ENCODE data around the gene SLC44A5.

DNA sequence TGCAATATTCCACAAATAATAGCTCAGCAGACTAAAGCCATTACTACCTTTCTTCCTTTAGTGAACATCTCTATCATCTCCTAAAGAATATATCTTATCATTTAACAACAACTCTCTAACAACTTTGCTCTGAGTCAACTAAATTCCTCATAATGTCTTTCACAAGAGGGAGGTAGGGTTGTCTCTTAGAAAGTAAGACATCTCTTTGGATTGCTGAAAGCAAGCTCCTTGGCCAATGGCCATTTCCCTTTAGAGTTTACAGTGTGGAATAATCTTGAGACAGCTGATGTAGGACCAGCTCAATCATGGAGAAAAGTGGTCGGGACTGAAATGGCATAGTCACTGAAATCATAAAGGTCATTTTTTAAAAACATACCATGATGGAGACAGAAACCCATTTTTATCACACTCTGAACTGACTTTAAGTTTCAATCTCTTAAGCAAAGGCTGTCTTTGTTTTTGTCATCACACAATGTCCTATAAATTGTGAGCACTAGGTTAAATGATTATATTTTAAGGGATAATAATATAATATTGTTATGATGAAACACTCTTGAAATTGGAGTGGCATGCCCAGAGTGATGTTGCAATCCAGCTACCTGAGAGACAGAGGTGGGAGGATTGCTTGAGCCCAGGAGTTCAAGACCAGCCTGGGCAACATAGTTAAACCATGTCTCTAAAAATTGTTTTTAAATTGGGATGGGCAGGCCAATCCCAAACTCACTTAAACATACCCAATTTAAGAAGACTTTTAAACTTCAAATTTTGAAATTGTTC, 91.1 kb downstream of the SLC44A5 start:
- TF ChIP-seq POLR2AphosphoS5 (IDR thresholded peaks at IDR 0.05; ENCODE audit: low read depth, low read length) (no peak), POLR2A (IDR thresholded peaks at IDR 0.05; ENCODE audit: low read depth, low read length) (no peak), TAF1 (IDR thresholded peaks at IDR 0.05; ENCODE audit: borderline replicate concordance, low read depth, low read length) (no peak)
